HG02943 (cell line): Measurements from ENCODE around the gene TSHZ3.

Source experiments
- ATAC-seq: cut with Tn5 transposase; IDR thresholded peaks from one replicate; pipeline ENCODE4 v1.9.1; 2021; ENCODE audit warnings: mild to moderate bottlenecking, low read depth, moderate library complexity; ENCODE audit not compliant: unreplicated experiment

The TSHZ3 gene

DNA sequence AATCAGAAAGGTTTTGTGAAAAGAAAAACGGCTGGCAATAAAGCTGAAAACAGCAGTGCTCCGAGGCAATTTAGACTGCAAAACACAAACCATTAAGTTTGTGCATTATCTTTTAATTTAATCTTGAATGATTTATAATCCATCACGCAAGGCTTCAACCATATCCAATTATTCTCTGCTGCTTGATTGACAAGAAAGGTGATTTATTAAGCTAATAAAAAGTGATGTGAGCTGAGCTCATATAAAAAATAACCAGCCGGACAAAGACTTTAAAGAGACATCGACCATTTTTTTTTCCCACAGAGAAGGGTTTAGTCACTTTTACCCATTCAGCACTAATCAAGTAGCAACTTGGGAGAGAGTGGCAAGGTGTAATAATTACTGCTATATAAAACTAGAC lies 33.6 kb downstream of the TSHZ3 start:
- ATAC-seq: no peak

DNA sequence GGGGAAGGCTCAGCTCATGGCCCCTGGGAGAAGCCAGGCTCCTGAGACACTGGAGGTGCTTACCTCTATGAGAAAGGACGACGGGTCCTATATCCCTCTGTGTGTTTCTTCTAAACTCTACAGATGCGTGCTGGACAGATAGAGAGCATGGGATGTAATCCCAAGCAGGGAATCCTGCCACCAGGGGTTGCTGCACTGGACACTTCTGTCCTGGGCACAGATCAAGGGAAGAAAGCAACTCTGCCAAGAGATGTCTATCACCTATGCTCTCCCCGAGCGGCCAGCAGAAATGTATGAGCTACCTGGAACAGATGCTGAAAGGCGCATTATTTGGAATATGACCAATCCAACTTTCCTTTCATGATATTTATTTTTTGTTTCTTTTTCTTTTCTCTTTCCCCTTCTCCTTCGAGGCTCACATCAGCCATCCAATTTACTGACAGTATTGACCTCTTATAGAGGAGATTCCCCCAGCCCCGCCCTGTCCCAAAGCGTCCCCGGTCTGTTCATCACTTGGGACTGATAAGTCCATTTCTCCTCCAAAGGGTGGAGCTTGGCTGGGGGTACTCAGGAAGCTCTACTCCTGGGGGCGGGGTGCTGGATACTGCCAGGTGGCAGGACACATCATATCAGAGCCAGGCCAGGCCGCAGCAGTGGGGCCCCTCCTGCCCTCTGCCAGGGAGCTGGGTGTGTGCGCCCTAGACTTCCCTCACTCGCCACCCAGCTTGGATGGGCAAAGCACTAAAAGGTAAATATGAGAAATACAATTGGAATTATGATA lies 34.2 kb downstream of the TSHZ3 start:
- ATAC-seq: no peak

DNA sequence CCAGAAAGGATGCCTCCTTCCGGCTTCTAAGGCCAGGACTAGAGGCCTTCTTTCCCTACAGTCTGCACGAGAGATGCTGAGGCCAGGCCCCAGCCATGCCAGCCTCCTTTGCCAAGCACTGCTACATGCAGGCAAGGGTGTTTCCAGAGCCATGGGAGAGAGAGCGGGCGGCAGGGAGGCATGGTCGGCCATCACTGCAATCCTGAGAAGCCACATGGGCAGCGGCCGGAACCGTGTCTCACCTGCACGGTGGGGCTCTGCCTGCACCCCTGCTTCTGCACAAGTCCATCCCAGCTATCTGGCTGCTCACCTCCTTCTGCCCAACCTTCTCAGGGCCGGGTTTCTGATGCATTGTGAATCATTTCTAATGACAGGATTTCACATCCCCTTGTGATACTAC lies 35.1 kb downstream of the TSHZ3 start:
- ATAC-seq: no peak

DNA sequence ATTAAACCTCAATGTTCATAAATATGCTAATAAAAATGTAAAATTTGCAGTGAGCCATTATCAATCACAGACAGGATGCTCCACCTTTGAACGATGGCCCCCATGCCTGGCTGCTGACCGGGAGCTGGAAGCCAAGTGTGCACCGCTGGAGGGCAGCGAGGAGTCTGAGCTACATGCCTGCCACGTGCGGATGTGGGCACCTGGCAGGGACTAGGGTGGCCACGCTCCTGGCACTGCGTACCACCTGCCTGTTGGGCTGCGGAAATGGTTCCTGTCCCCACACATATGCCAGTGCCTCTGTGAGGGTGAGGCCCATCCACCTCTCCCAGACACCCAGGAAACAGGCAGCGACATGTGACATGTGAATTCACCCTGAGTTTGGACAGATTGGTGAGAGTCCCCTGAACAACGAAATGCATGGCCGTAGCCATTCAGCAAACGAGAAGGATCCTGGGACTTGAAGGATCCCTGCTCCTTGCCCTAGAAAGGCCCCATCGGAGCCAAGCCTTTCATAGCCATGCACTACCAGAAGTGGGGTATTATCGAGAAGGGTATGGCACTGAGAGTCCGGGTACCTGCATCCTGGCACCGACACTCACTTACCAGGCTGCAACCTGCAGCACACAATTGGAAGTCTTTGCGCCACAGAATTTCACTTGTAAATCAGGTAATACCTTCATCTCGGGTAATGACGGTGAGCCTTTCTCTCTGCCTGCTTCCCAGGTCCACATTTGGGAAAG lies 35.8 kb downstream of the TSHZ3 start:
- ATAC-seq: no peak

DNA sequence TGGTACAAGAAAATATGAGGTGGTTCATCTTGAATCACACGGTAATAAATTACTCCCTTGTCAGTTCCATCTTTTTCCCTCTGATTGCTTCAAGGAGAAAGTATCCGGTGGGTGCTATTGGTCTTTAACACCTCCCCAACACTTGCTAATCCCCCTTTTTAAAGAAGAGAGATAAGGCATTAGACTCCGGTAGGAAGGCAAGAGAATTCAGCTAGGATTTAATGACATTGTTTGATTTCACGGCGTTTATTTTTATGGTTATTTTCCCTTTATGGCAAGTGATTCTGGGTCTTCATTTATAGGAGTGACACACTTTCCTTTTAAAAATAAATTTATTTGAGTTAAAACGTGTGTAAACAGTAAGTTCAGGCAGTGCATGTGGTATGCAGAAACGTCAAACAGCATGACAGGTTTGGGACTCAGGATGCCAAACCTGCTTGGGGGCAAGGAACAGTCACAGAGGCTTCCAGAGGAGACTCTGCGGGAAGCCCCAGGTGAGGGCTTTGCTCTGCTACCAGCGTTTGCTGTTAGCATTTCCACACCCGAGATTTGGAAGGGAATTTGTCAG lies 36.5 kb downstream of the TSHZ3 start:
- ATAC-seq: no peak

DNA sequence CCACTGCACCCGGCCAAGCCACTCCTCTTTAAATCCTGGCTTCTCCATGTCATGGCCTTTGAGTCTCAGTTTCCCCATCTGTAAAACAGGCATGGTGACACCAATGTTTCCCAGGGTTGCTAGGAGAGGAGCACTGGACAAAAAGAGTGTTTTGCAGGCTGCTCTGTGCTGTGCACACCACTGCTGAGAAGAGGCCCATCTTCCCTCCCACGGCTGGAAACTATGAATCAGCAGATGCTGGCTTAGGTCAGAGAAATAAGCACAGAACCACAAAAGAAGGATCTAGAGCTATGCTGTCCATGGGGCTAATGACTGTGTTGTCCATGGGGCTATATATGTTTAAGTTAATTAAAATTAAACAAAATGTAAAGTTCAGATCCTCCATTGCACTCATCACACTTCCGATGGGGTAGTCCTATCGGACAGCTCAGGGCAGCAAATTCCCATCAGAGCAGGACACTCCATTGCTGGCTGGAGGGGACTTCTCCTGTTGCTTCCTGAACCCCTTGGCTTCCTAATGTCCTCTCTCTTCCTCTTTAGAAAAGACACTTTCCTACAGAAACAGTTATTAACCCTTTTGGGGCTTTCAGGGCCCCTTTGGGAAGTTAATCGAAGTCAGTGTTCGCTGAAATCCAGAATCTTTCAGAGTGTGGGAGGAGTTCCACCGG lies 37.1 kb downstream of the TSHZ3 start:
- ATAC-seq: no peak

DNA sequence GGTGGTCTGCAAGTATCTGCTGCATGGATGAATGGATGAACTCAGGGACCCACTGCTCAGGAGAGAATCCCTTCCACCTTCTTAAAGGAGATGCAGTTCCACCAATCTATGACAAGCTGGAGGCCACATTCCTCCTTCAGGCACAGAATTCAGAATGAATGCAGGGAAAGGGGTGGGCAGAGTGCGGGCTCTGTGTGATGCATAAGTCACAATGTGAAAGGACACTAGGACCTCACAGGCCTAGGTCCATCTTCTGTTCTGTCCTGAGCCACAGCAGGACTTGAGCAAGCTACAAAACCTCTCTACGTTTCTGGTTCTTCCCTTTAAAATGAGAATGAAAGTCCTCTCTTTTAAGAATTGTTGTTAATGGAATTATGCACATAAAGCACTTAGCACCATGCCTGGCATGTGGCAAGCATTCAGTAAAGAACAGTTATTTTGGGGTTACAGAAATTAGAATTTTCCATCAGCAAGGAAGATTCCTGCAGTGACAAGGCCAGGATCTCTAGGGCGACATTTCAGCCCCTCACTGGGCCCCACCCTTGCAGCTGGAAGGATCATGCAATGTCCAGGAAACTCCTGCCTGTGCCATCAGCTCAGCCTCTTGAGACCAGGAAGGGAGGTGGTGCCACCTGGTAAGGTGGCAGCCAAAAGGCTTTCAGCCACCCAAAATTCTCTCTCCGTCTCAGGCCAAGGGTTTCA lies 38.7 kb downstream of the TSHZ3 start:
- no peak for ATAC-seq

DNA sequence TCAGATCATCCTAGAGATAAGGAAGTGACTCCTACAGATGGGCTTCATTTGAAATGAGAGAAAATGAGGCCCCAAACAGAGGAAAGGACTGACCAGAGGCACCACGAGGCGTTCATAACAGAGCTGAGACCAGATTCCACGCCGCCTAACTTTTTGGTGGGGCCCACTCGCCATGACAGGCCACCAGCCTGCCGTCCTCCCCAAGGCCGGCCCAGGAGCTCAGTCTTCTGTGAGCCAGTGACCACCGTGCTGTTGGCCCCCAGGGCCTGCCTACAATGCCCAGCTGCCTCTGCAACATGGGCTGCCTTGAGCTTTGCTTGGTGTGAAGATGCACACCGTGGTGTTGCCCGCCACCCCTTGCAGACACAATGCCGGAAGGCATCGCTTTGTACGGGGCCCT lies 40.5 kb downstream of the TSHZ3 start:
- ATAC-seq: no peak

DNA sequence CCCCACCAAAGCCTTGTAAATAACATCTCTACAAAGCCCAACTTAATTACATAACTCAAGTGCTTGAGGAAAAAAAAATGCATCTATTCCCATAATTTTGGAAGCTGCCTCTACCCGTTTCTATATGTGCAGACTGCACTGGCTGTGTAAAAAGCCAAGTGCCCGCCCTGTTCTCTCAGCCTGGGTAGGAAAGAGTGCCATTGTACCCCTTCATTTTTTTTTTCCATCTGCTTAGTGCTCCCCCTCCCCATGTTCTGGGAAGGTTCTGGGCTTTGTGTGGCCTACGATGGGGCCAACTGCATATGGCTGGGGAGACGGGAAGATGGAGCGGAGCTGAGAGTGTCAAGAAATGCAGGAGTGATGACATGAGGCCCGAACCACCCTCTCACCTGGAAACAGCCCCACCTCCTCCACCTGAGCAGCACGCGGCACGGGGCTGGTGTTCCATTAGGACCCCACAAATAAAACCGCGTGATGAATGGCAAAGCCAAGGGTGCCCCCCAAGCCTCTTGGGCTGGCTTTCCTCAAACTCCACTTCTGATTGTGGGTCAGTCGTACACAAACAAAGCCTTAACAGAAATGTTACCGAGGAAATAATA lies 42.1 kb downstream of the TSHZ3 start:
- ATAC-seq: no peak

DNA sequence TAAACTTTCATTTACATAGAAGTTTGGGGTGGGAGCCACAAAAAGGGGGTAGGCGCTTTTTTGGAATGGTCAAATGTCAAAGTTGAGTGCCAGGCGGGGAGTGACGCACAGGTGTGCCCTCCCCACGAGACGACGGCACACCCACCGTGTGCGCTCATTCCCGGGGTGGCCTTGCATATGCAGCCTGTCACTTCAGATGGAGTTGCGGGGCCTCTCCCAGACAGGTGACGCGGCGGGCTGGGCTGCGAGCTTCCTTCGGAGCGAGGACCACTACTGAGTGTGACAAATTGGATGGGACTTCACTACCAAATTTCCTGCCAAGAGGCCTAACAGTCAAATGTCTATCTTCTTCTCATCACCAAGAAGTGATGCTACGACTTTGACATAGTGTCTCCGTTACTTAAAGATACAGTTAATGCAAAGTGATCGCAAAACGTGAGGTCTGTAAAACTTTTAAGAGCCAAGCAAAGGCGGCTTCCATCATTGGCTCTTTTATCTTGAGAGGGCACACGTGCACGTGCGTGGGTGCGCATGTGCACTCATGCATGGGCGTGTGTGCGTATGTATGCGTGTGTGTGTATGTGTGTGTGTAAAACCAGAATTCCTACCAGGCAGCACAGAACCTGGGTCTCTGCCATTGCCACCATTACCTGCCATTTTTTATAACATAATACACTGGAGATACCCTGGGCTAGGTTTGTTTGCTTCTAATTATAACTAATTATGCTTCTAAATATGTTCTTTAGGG lies 43.1 kb downstream of the TSHZ3 start:
- no peak for ATAC-seq

DNA sequence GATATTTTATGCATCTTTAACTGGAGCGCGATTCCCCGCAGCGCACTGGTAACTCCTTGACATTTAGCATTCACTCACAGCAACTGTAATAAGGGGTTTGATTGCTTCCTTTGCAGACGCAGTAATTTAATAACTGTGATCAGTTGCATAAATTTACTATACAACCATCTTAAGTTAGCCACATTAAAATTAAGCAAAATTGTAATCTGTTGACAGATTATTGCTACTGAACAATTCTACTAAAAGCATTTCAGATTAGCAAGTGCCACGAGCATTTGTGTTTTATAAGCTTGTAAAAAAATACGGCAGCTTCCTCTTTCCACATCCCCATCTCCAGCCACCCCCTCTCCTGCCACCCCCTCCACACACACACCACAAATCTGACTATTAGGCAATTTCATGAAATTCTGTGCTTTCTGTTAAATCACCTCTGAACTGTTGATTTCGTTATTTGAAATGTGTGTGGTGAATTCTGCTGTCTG lies 44.4 kb downstream of the TSHZ3 start:
- ATAC-seq: no peak

DNA sequence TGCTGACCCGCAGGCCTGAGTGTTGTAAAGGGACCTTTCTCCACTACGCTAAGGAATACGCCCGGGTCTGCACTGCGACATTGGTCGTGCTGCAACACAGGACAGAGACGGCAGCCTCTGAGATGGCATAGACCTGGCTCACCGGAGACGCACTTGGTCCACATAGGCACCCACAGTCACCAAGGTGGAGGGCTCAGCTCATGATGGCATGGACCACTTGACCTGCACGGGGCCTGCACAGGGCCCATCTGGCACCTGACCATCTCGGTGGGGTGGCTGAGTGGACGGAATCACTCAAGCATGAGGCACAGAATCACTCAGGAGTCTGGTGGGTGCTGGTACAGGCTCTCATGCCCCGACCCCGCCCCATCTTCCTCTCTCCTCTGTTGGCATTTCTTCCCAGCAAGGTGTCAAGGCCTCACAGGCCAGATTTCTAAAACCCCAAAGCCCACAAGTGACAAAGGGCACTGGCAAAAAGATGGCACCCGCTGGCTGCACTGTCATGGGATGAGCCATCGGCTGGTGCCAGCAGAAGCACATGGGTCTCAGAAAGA lies 45.9 kb downstream of the TSHZ3 start:
- ATAC-seq: no peak

DNA sequence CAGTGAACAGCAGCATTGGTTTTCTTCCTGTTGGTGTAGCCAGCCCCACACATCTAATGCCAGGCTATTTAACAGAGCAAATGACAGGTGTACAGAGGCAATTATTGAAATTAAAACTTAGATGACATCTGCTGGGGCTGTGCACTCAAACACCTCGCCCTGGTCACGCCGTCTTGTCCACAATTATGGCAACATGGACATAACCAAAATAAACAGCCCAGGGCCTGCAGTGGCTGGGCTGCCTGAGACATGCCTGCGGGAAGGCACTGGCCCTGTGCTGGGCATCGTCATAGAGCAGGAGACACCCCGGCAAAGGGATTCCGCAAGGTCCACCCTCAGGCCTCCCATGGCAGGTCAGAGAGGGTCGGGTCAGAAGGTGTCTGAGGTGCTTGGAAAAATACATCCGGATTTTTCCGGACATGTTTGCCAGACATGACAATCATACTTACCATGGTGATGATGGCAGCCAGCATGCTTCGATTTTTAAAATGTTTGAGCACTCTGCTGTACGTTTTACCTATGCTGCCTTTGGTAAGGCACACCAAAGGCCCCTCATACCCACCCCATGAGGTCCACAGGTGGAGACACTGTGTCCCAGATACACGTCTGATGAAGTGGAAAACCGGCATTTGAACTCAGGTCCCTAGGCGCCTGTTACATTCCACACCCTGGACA lies 47.8 kb downstream of the TSHZ3 start:
- ATAC-seq: no peak

DNA sequence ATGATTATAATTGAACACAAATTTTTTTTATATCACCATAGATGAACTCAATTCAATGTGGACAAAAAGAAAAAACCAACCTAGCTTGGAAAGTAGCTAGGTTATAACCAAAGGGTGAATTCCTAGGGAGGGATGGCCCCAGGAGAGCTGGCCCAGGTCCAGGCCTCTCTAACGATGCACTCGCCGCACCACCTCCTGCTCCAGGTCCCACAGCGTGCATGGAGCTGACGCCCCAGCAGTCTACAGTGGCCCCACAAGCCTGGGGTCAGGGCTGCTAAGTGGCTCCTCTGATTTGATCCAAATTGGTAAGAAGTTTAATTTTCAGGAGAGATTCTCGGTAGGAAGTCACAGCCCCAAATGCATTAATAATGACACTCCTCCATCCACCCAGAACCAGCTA lies 48.8 kb downstream of the TSHZ3 start:
- ATAC-seq: no peak

DNA sequence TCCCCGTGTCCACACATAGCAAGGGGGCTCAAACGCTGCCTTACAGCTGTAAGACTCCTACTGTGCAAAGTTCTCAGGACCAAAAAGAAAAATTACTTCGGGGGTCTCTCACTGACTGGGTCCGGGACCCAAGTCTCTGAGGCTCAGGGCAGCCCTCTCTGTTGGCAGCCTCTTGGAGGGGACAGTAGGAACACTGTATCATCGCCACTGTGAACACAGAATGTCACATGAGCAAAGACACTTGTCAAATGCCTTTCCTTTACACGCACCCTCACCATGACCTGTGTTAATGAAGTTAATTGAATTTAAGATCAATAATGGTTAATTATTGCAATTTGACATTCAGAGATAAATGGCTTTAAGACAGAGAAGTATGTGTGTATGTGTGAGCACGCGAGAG lies 49.6 kb downstream of the TSHZ3 start:
- no peak for ATAC-seq

DNA sequence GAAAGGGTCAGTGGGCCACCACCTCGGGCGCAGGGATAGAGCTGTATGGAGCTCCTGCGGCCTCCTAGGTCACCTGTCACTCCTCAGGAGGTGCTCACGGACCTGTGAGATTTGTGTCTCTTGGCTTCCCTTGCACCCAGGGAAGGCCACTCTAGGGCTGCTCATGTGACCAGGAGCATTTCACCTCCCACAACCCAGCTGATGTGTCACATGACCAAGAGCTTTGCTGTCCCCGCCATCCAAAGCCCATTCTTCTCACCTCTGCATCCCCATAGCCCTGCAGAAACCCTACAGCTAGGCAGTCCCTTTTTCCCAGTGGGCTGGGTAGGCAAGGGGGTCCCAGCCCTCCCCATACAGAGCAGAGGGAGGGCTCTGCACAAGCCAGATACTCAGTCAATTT lies 51.2 kb downstream of the TSHZ3 start:
- ATAC-seq: no peak

DNA sequence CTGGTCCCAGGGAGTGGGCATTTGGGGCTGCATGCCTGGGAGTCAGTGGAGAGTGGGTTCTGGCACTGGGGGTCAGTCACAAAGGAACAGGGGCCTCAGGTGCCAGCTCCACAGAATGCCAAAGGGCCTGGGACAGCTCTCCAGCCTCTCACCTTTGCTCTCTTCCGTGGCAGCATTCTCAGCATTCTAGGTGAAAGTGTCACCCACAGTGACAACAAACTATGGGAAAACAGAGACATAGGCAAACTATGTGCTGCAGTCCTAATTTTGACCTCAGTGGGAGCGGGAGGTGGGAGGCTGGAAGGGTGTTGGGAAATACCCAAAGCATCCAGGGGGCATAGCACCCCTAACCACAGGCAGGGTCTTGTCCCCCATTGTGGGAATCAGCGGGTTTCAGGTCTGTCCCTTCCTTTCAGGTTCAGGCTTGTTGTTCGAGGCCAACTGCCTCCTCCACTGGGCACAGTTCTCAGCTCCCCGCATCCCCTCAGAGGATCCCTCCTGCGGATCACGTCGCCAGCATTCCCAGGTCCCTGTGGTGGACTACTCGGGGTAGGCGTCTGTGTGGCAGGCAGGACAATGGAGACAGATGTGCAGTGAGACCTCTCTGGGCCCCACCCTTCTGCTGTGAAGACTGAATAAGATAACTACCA lies 52.4 kb downstream of the TSHZ3 start:
- ATAC-seq: no peak

DNA sequence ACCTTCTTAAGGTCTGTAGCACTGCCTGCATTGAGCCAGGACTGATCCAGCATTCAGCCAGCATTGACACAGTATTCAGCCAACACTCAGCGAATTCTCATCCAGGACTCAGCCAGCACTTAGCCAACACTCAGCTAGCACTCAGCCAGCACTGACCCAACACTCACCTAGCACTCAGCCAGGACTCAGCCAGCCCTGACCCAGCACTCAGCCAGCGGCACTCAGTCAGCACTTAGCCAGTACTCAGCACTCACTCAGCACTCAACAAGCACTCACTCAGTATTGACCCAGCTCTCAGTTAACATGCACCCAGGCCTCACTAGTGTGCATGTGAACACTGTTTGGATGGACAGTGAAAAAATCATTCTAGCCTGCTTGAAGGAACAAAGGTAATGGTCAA lies 55.0 kb downstream of the TSHZ3 start:
- no peak for ATAC-seq
